SK-N-MC (cell line): Measurements from ENCODE around the gene RPS14.

Source experiments
- EZH2 ChIP-seq: fragments of 200-600 bp; sonication (generic); IDR thresholded peaks from one replicate; pipeline ENCODE4 v1.6.1; 2017; ENCODE audit warnings: antibody characterized with exemption
- POLR2AphosphoS5 ChIP-seq: IDR thresholded peaks from 2 replicates; pipeline ENCODE4 v1.6.1; 2012; ENCODE audit warnings: mild to moderate bottlenecking, low read depth, low read length, borderline replicate concordance

DNA sequence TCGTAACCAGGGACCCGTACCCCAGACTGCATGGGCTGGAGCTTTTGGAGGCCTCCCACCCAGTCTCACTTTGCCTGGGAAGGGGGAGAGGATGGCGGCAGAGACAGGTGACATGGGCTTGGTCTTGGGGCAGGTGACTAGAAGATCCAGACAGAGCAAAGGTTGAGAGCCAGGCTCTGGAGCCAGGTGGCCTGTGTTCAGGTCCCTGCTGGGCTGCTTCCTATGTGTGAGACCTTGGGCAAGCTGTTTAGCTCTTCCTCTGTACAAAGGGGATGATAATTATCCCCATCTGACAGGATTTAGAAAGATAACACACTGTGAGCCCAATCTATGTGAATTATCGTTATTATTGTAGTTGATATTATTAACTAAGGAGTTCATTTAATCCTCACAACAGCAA, 42.3 kb upstream of the RPS14 start:
- TF ChIP-seq POLR2AphosphoS5 (no peak), EZH2 (no peak)
